Measurements from ENCODE around the gene TMEM255B. TPM values are rescaled to one million over a fixed set of nuclear protein-coding genes. Genes with fewer than 3 reads are reported as not detected.

TMEM255B gene
- total RNA-seq, 1 experiment from 2014 or later, result 4.7 TPM

- TF ChIP-seq SMAD3 (CRISPR knock-in tag; IDR thresholded peaks at IDR 0.05; ENCODE audit: borderline replicate concordance), result no peak
- TF ChIP-seq NFYB (CRISPR knock-in tag; conservative IDR thresholded peaks at IDR 0.05; ENCODE audit: low read depth), result no peak
- no peak for TF ChIP-seq TEAD1 (CRISPR knock-in tag; IDR thresholded peaks at IDR 0.05)
- TF ChIP-seq SMAD4 (CRISPR knock-in tag; IDR thresholded peaks at IDR 0.05), result no peak
- no peak for TF ChIP-seq JUN (CRISPR knock-in tag; IDR thresholded peaks at IDR 0.05)
- no peak for TF ChIP-seq ZNF219 (CRISPR knock-in tag; IDR thresholded peaks at IDR 0.05; ENCODE audit: borderline replicate concordance)
- TF ChIP-seq EMX1 (CRISPR knock-in tag; IDR thresholded peaks at IDR 0.05), result no peak
- TF ChIP-seq ERG (CRISPR knock-in tag; IDR thresholded peaks at IDR 0.05), result no peak
- TF ChIP-seq ELF4 (CRISPR knock-in tag; IDR thresholded peaks at IDR 0.05; ENCODE audit: low read depth), result no peak
- no peak for TF ChIP-seq PREB (CRISPR knock-in tag; IDR thresholded peaks at IDR 0.05; ENCODE audit: borderline replicate concordance)
- TF ChIP-seq PRDM15 (CRISPR knock-in tag; IDR thresholded peaks at IDR 0.05), result no peak
Observed at GRCh38 chr13:113814435-113814821, 55.4 kb downstream of the TMEM255B start (continued).

GRCh38 chr13:113815151-113816058 lies 56.4 kb downstream of the TMEM255B start:
- H3K4me1 Mint-ChIP-seq, result peaks cover 6% of the 10 kb centered on the region
- no peaks in the 10 kb centered on the region; the same call in 1 of the 2 replicates for H3K9me3 Mint-ChIP-seq
- H3K27me3 Mint-ChIP-seq (ENCODE audit: low read depth), result no peaks in the 10 kb centered on the region; the same call in 1 of the 2 replicates
- ChIA-PET POLR2A (no interaction called here), CTCF (interaction anchor here (1.4 kb wide), 1 partner anchor 69 kb away, joined by 3 read pairs; no protein-coding TSS in a partner anchor)
- H3K4me3 Mint-ChIP-seq, result no peak overlapping the region
- no peak for TF ChIP-seq EMX1 (CRISPR knock-in tag; IDR thresholded peaks at IDR 0.05)
- no peak for TF ChIP-seq ZNF396 (CRISPR knock-in tag; IDR thresholded peaks at IDR 0.05; ENCODE audit: borderline replicate concordance)
- TF ChIP-seq USF1 (CRISPR knock-in tag; IDR thresholded peaks at IDR 0.05), result no peak
- no peak for TF ChIP-seq TP53 (CRISPR knock-in tag; IDR thresholded peaks at IDR 0.05)
- no peak for TF ChIP-seq ZNF232 (CRISPR knock-in tag; IDR thresholded peaks at IDR 0.05)
- no peak for TF ChIP-seq NFATC4 (CRISPR knock-in tag; IDR thresholded peaks at IDR 0.05)
- TF ChIP-seq GTF2I (CRISPR knock-in tag; conservative IDR thresholded peaks at IDR 0.05), result no peak
- no peak for TF ChIP-seq CDX4 (CRISPR knock-in tag; IDR thresholded peaks at IDR 0.05; ENCODE audit: borderline replicate concordance)
- no peak for TF ChIP-seq SOX15 (CRISPR knock-in tag; IDR thresholded peaks at IDR 0.05)
- no peaks in the 10 kb centered on the region for H3K36me3 Mint-ChIP-seq
- peak overlapping the region; percentile 10; the same call in 1 of the 2 replicates for H3K27ac Mint-ChIP-seq
- ATAC-seq, result no peak
- no peak for DNase-seq (ENCODE audit: low spot score)
